GM23338 (cell line): ENCODE data around the gene HSPBAP1. TPM values are rescaled to one million over a fixed set of nuclear protein-coding genes. Genes with fewer than 3 reads are reported as not detected.

Experiments used
- ATAC-seq: fragments of 200-7000 bp; cut with Tn5 transposase; 3 replicates; pipeline ENCODE4 v1.9.1; 2020
- DNase-seq: peaks from one replicate; pipeline ENCODE4 v3.0.0-alpha.2; 2015; ENCODE audit warnings: low spot score
- H2AFZ ChIP-seq: fragments of 200-600 bp; sonication (generic); 2 replicates; pipeline ENCODE4 v1.8.0; 2016; ENCODE audit warnings: antibody characterized with exemption, mild to moderate bottlenecking, moderate library complexity
- H3F3A ChIP-seq: fragments of 200-600 bp; sonication (generic); replicated peaks from 2 replicates; pipeline ENCODE4 v1.8.0; 2017; ENCODE audit warnings: antibody characterized with exemption, mixed run types, low read depth
- H3K27ac ChIP-seq: fragments of 200-600 bp; sonication (generic); 2 replicates; pipeline ENCODE4 v1.6.1; 2016; ENCODE audit warnings: low read depth
- H3K27me3 ChIP-seq: fragments of 200-600 bp; sonication (generic); 2 replicates; pipeline ENCODE4 v1.8.0; 2016; ENCODE audit warnings: mild to moderate bottlenecking, mixed run types, moderate library complexity; ENCODE audit not compliant: insufficient read depth
- H3K36me3 ChIP-seq: fragments of 200-600 bp; sonication (generic); 2 replicates; pipeline ENCODE4 v1.8.0; 2016; ENCODE audit warnings: mild to moderate bottlenecking; ENCODE audit not compliant: insufficient read depth
- H3K4me1 ChIP-seq: fragments of 200-600 bp; sonication (generic); 2 replicates; pipeline ENCODE4 v1.8.0; 2016; ENCODE audit warnings: mild to moderate bottlenecking, moderate library complexity; ENCODE audit not compliant: insufficient read depth
- H3K4me2 ChIP-seq: fragments of 200-600 bp; sonication (generic); 2 replicates; pipeline ENCODE4 v1.7.1; 2017; ENCODE audit warnings: mixed run types
- H3K4me3 ChIP-seq: fragments of 200-600 bp; sonication (generic); 2 replicates; pipeline ENCODE4 v1.6.1; 2016; ENCODE audit warnings: mixed run types
- H3K79me2 ChIP-seq: fragments of 200-600 bp; sonication (generic); replicated peaks from 2 replicates; pipeline ENCODE4 v1.8.0; 2017; ENCODE audit warnings: mild to moderate bottlenecking; ENCODE audit not compliant: insufficient read depth
- H3K9me2 ChIP-seq: fragments of 200-600 bp; sonication (generic); 2 replicates; pipeline ENCODE4 v1.8.0; 2017; ENCODE audit not compliant: insufficient read depth
- H4K20me1 ChIP-seq: fragments of 200-600 bp; sonication (generic); replicated peaks from 2 replicates; pipeline ENCODE4 v1.8.0; 2017; ENCODE audit warnings: mild to moderate bottlenecking; ENCODE audit not compliant: insufficient read depth
- H3K27ac Mint-ChIP-seq: 2 replicates; pipeline ENCODE4 v1.8.0; 2020; ENCODE audit warnings: inconsistent platforms, mild to moderate bottlenecking, moderate library complexity, mixed read lengths
- H3K27me3 Mint-ChIP-seq: 3 replicates; pipeline ENCODE4 v1.8.0; 2022; ENCODE audit warnings: low read depth, mild to moderate bottlenecking, moderate library complexity, mixed read lengths, inconsistent platforms; ENCODE audit not compliant: insufficient read depth, poor library complexity
- H3K36me3 Mint-ChIP-seq: 3 replicates; pipeline ENCODE4 v1.8.0; 2021; ENCODE audit warnings: low read depth, mild to moderate bottlenecking, inconsistent platforms, moderate library complexity, mixed read lengths
- H3K4me1 Mint-ChIP-seq: 3 replicates; pipeline ENCODE4 v1.8.0; 2020; ENCODE audit warnings: mild to moderate bottlenecking, inconsistent platforms, mixed read lengths
- H3K4me3 Mint-ChIP-seq: 3 replicates; pipeline ENCODE4 v1.8.0; 2021; ENCODE audit warnings: moderate library complexity, mild to moderate bottlenecking, inconsistent platforms, mixed read lengths
- H3K9me3 Mint-ChIP-seq: 3 replicates; pipeline ENCODE4 v1.8.0; 2020; ENCODE audit warnings: moderate library complexity, mild to moderate bottlenecking, inconsistent platforms, mixed read lengths
- CREB1 ChIP-seq: fragments of 250-450 bp; sonication (Bioruptor Pico); IDR thresholded peaks from 2 replicates; pipeline ENCODE4 v1.5.0; 2020; ENCODE audit warnings: low read depth, mild to moderate bottlenecking, moderate library complexity
- EZH2 ChIP-seq: fragments of 200-600 bp; sonication (generic); IDR thresholded peaks from one replicate; pipeline ENCODE4 v1.8.0; 2017; ENCODE audit warnings: antibody characterized with exemption, mild to moderate bottlenecking, low read depth; ENCODE audit not compliant: unreplicated experiment
- EZH2phosphoT487 ChIP-seq: fragments of 200-600 bp; sonication (generic); IDR thresholded peaks from one replicate; pipeline ENCODE4 v1.8.1; 2018; ENCODE audit warnings: antibody characterized with exemption; ENCODE audit not compliant: unreplicated experiment
- JUNB ChIP-seq: IDR thresholded peaks from one replicate; pipeline ENCODE4 v1.6.1; 2016; ENCODE audit warnings: antibody characterized with exemption; ENCODE audit not compliant: unreplicated experiment
- NANOG ChIP-seq: IDR thresholded peaks from 2 replicates; pipeline ENCODE4 v1.6.1; 2016; ENCODE audit warnings: antibody characterized with exemption, borderline replicate concordance
- POLR2AphosphoS5 ChIP-seq: IDR thresholded peaks from 2 replicates; pipeline ENCODE4 v1.6.1; 2016; ENCODE audit warnings: antibody characterized with exemption, low read depth
- REST ChIP-seq: IDR thresholded peaks from one replicate; pipeline ENCODE4 v1.6.1; 2018; ENCODE audit warnings: antibody characterized with exemption; ENCODE audit not compliant: unreplicated experiment
- polyA plus RNA-seq: library from polyadenylated mRNA; unstranded; fragments of >200 nt; fragmentation: Nextera tagmentation; extraction: Ambion mirVana; gene quantifications from 2 replicates; pipeline ENCODE4 v1.2.1, GENCODE V29; 2016
- total RNA-seq: library from RNA; depleted of rRNA; stranded (reverse); fragments of >200 nt; shearing (Covaris generic); gene quantifications from 2 replicates; pipeline ENCODE4 v1.2.3, GENCODE V29; 2014
- TF ChIP-seq, protein P1 (sequence below): IDR thresholded peaks from 2 replicates; pipeline ENCODE4 v1.6.1; 2016; ENCODE audit warnings: antibody characterized with exemption
- TF ChIP-seq, protein P2 (sequence below): fragments of 250-450 bp; sonication (Bioruptor Pico); IDR thresholded peaks from 2 replicates; pipeline ENCODE4 v1.5.0; 2020; ENCODE audit warnings: mild to moderate bottlenecking, moderate library complexity

The HSPBAP1 gene
- total and polyA plus RNA-seq, 2 experiments from 2014 or later, result 8.0 to 11.7 TPM

- Histone ChIP-seq H3K4me3 (no peak overlapping the region), H3K9me2 (no peaks in the 10 kb centered on the region), H3K4me1 (no peaks in the 10 kb centered on the region), H3F3A (no peaks in the 10 kb centered on the region), H3K4me2 (no peak overlapping the region), H3K36me3 (no peaks in the 10 kb centered on the region), H3K27me3 (no peaks in the 10 kb centered on the region), H4K20me1 (no peaks in the 10 kb centered on the region), H3K79me2 (no peaks in the 10 kb centered on the region), H3K27ac (0 out of 2 replicates have a peak overlapping the region, but pooled peaks have one; percentile 27), H2AFZ (no peak overlapping the region)
- Mint-ChIP-seq H3K4me1 (no peaks in the 10 kb centered on the region; the same call in 2 of the 3 replicates), H3K27ac (peak overlapping the region; percentile 35), H3K27me3 (no peaks in the 10 kb centered on the region), H3K9me3 (no peaks in the 10 kb centered on the region), H3K36me3 (no peaks in the 10 kb centered on the region), H3K4me3 (no peak overlapping the region)
- TF ChIP-seq NANOG, result no peak
- no peak for TF ChIP-seq EZH2phosphoT487
- TF ChIP-seq POLR2AphosphoS5, result no peak
- no peak for TF ChIP-seq EZH2
- no peak for TF ChIP-seq JUNB
- ATAC-seq (peak; percentile 43), DNase-seq (no peak)
These were observed 25.9 kb downstream of the HSPBAP1 start for GRCh38 chr3:122767540-122768372.

DNA sequence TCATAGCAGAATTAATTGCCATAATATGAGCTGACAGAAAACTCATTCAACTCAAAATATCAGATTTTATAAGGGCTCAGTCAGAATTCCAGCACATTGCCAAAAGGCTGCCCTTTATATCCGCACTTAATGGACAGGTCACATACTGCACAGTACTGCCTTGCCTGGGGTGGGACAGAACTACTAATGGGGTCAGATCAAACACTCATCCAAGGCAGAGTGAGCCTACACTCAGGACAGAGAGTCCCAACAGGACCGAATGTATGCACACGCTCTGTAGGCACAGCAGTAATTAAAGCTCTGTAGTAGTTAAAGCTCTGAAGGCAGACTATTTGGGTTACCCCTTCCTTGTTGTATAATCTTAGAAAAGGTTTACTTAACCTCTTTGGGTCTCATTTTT is 27.2 kb downstream of the HSPBAP1 start:
- DNase-seq, result no peak
- TF ChIP-seq, protein P1, sequence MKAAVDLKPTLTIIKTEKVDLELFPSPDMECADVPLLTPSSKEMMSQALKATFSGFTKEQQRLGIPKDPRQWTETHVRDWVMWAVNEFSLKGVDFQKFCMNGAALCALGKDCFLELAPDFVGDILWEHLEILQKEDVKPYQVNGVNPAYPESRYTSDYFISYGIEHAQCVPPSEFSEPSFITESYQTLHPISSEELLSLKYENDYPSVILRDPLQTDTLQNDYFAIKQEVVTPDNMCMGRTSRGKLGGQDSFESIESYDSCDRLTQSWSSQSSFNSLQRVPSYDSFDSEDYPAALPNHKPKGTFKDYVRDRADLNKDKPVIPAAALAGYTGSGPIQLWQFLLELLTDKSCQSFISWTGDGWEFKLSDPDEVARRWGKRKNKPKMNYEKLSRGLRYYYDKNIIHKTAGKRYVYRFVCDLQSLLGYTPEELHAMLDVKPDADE, result no peak
- TF ChIP-seq EZH2 (no peak), NANOG (no peak), CREB1 (CRISPR knock-in tag) (no peak), REST (no peak), POLR2AphosphoS5 (no peak)
- TF ChIP-seq, protein P2, sequence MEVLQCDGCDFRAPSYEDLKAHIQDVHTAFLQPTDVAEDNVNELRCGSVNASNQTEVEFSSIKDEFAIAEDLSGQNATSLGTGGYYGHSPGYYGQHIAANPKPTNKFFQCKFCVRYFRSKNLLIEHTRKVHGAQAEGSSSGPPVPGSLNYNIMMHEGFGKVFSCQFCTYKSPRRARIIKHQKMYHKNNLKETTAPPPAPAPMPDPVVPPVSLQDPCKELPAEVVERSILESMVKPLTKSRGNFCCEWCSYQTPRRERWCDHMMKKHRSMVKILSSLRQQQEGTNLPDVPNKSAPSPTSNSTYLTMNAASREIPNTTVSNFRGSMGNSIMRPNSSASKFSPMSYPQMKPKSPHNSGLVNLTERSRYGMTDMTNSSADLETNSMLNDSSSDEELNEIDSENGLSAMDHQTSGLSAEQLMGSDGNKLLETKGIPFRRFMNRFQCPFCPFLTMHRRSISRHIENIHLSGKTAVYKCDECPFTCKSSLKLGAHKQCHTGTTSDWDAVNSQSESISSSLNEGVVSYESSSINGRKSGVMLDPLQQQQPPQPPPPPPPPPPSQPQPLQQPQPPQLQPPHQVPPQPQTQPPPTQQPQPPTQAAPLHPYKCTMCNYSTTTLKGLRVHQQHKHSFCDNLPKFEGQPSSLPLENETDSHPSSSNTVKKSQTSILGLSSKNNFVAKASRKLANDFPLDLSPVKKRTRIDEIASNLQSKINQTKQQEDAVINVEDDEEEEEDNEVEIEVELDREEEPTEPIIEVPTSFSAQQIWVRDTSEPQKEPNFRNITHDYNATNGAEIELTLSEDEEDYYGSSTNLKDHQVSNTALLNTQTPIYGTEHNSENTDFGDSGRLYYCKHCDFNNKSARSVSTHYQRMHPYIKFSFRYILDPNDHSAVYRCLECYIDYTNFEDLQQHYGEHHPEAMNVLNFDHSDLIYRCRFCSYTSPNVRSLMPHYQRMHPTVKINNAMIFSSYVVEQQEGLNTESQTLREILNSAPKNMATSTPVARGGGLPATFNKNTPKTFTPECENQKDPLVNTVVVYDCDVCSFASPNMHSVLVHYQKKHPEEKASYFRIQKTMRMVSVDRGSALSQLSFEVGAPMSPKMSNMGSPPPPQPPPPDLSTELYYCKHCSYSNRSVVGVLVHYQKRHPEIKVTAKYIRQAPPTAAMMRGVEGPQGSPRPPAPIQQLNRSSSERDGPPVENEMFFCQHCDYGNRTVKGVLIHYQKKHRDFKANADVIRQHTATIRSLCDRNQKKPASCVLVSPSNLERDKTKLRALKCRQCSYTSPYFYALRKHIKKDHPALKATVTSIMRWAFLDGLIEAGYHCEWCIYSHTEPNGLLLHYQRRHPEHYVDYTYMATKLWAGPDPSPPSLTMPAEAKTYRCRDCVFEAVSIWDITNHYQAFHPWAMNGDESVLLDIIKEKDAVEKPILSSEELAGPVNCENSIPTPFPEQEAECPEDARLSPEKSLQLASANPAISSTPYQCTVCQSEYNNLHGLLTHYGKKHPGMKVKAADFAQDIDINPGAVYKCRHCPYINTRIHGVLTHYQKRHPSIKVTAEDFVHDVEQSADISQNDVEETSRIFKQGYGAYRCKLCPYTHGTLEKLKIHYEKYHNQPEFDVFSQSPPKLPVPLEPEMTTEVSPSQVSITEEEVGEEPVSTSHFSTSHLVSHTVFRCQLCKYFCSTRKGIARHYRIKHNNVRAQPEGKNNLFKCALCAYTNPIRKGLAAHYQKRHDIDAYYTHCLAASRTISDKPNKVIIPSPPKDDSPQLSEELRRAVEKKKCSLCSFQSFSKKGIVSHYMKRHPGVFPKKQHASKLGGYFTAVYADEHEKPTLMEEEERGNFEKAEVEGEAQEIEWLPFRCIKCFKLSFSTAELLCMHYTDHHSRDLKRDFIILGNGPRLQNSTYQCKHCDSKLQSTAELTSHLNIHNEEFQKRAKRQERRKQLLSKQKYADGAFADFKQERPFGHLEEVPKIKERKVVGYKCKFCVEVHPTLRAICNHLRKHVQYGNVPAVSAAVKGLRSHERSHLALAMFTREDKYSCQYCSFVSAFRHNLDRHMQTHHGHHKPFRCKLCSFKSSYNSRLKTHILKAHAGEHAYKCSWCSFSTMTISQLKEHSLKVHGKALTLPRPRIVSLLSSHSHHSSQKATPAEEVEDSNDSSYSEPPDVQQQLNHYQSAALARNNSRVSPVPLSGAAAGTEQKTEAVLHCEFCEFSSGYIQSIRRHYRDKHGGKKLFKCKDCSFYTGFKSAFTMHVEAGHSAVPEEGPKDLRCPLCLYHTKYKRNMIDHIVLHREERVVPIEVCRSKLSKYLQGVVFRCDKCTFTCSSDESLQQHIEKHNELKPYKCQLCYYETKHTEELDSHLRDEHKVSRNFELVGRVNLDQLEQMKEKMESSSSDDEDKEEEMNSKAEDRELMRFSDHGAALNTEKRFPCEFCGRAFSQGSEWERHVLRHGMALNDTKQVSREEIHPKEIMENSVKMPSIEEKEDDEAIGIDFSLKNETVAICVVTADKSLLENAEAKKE, result no peak

More for the DNA sequence above, 27.2 kb downstream of the HSPBAP1 start:
- Mint-ChIP-seq H3K27ac (no peak overlapping the region), H3K9me3 (no peaks in the 10 kb centered on the region), H3K4me1 (peaks cover 2% of the 10 kb centered on the region; the same call in 2 of the 3 replicates), H3K4me3 (no peak overlapping the region), H3K36me3 (no peaks in the 10 kb centered on the region), H3K27me3 (no peaks in the 10 kb centered on the region)
- Histone ChIP-seq H4K20me1 (no peaks in the 10 kb centered on the region), H3K27me3 (no peaks in the 10 kb centered on the region), H3K9me2 (no peaks in the 10 kb centered on the region), H3K27ac (no peak overlapping the region), H3K4me3 (no peak overlapping the region), H3K79me2 (no peaks in the 10 kb centered on the region), H3K4me2 (no peak overlapping the region), H3K4me1 (no peaks in the 10 kb centered on the region), H2AFZ (no peak overlapping the region), H3F3A (no peaks in the 10 kb centered on the region), H3K36me3 (no peaks in the 10 kb centered on the region)
- ATAC-seq, result no peak
